Hepatocyte (in vitro differentiated cells): ENCODE data around the gene GALNT14. TPM values are rescaled to one million over a fixed set of nuclear protein-coding genes. Genes with fewer than 3 reads are reported as not detected.

Experiments
- DNase-seq: peaks from one replicate; pipeline ENCODE4 v3.0.0-alpha.2; 2016; ENCODE audit warnings: low spot score
- H2AFZ ChIP-seq: fragments of 200-600 bp; sonication (generic); 2 replicates; pipeline ENCODE4 v1.6.0; 2016; ENCODE audit warnings: antibody characterized with exemption, mild to moderate bottlenecking
- H3K27ac ChIP-seq: fragments of 200-600 bp; sonication (generic); 2 replicates; pipeline ENCODE4 v1.5.1; 2016; ENCODE audit warnings: mild to moderate bottlenecking
- H3K27me3 ChIP-seq: fragments of 200-600 bp; sonication (generic); 2 replicates; pipeline ENCODE4 v1.6.1; 2016
- H3K36me3 ChIP-seq: fragments of 200-600 bp; sonication (generic); replicated peaks from 2 replicates; pipeline ENCODE4 v1.5.1; 2016; ENCODE audit warnings: low read depth; ENCODE audit not compliant: insufficient read depth
- H3K4me1 ChIP-seq: fragments of 200-600 bp; sonication (generic); 2 replicates; pipeline ENCODE4 v1.5.1; 2016; ENCODE audit warnings: mild to moderate bottlenecking, moderate library complexity; ENCODE audit not compliant: insufficient read depth
- H3K4me2 ChIP-seq: fragments of 200-600 bp; sonication (generic); 2 replicates; pipeline ENCODE4 v1.6.0; 2016
- H3K4me3 ChIP-seq: fragments of 200-600 bp; sonication (generic); 2 replicates; pipeline ENCODE4 v1.5.1; 2016; ENCODE audit warnings: mild to moderate bottlenecking
- H3K79me2 ChIP-seq: fragments of 200-600 bp; sonication (generic); 2 replicates; pipeline ENCODE4 v1.6.0; 2017; ENCODE audit warnings: mild to moderate bottlenecking
- H3K9me2 ChIP-seq: fragments of 200-600 bp; sonication (generic); replicated peaks from 2 replicates; pipeline ENCODE4 v1.6.0; 2017; ENCODE audit warnings: mild to moderate bottlenecking; ENCODE audit not compliant: insufficient read depth
- H3K9me3 ChIP-seq: fragments of 200-600 bp; sonication (generic); 2 replicates; pipeline ENCODE4 v1.5.1; 2016; ENCODE audit warnings: low read depth, mild to moderate bottlenecking
- H4K20me1 ChIP-seq: fragments of 200-600 bp; sonication (generic); 2 replicates; pipeline ENCODE4 v1.6.0; 2016; ENCODE audit warnings: mild to moderate bottlenecking; ENCODE audit not compliant: insufficient read depth, poor library complexity, severe bottlenecking
- CTCF ChIP-seq: fragments of 200-600 bp; sonication (generic); IDR thresholded peaks from 2 replicates; pipeline ENCODE4 v1.5.1; 2016; ENCODE audit warnings: antibody characterized with exemption, mild to moderate bottlenecking; ENCODE audit not compliant: poor library complexity
- EZH2 ChIP-seq: fragments of 200-600 bp; sonication (generic); IDR thresholded peaks from 2 replicates; pipeline ENCODE4 v1.6.1; 2016; ENCODE audit warnings: antibody characterized with exemption, mild to moderate bottlenecking, borderline replicate concordance
- EZH2phosphoT487 ChIP-seq: fragments of 200-600 bp; sonication (generic); IDR thresholded peaks from one replicate; pipeline ENCODE4 v1.6.1; 2018; ENCODE audit warnings: antibody characterized with exemption, mild to moderate bottlenecking, low read depth, moderate library complexity; ENCODE audit not compliant: unreplicated experiment, severe bottlenecking
- WGBS: methylation state at CpG from one replicate; pipeline ENCODE4 v1.1.6; 2016; ENCODE audit warnings: low lambda C conversion rate; ENCODE audit errors: missing lambda C conversion rate; 5-methylcytosine and 5-hydroxymethylcytosine counted together
- polyA plus RNA-seq: library from polyadenylated mRNA; unstranded; fragments of >200 nt; fragmentation: Nextera tagmentation; extraction: Ambion mirVana; gene quantifications from 2 replicates; pipeline ENCODE4 v1.2.1, GENCODE V29; 2016
- total RNA-seq: library from RNA; depleted of rRNA; stranded (reverse); fragments of >200 nt; gene quantifications from 2 replicates; pipeline ENCODE4 v1.2.3, GENCODE V29; 2014

GALNT14 gene
- total and polyA plus RNA-seq, 2 experiments from 2014 or later = 2.2 to 2.9 TPM

GRCh38 chr2:30964334-30965005 is 173.8 kb downstream of the GALNT14 start:
- no peak overlapping the region for H3K4me3 ChIP-seq
- H4K20me1 ChIP-seq = no peaks in the 10 kb centered on the region
- no peak overlapping the region for H3K27ac ChIP-seq
- TF ChIP-seq EZH2phosphoT487 = no peak
- TF ChIP-seq EZH2 = no peak
- no peak for TF ChIP-seq CTCF
- H3K27me3 ChIP-seq = no peaks in the 10 kb centered on the region
- DNase-seq = no peak
- H3K36me3 ChIP-seq = no peaks in the 10 kb centered on the region
- H3K9me3 ChIP-seq = no peaks in the 10 kb centered on the region
- H3K4me1 ChIP-seq = no peaks in the 10 kb centered on the region
- no peaks in the 10 kb centered on the region for H3K9me2 ChIP-seq
- 91% methylated on average over 11 of the region's 11 CpGs for WGBS
- no peaks in the 10 kb centered on the region for H3K79me2 ChIP-seq
- H3K4me2 ChIP-seq = no peak overlapping the region
- no peak overlapping the region for H2AFZ ChIP-seq

DNA sequence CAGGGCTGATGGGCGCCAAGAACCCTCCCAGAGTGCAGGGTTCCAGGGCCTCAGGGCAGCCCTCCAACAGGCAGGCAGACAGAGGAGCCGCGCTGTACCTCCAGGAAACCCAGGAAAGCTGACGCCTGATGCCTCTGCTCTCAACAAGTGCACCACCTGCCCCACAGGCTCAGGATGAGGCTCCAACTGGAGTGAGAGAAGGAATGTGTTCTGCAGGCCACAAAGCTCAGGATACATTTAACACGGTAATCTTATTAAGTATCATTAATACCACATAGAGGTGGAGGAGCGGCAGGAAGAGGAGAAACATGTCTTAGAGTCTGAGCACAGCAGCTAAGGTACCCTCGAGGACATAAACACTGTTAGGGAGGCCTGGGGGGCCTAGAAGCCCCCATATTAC is 175.1 kb downstream of the GALNT14 start:
- Histone ChIP-seq H3K9me3 (no peaks in the 10 kb centered on the region), H3K27ac (no peak overlapping the region), H4K20me1 (no peaks in the 10 kb centered on the region), H3K36me3 (no peaks in the 10 kb centered on the region), H3K4me1 (no peaks in the 10 kb centered on the region), H3K79me2 (no peaks in the 10 kb centered on the region), H2AFZ (no peak overlapping the region), H3K9me2 (no peaks in the 10 kb centered on the region), H3K4me2 (no peak overlapping the region), H3K27me3 (no peaks in the 10 kb centered on the region), H3K4me3 (no peak overlapping the region)
- 79% methylated on average over 7 of the region's 7 CpGs for WGBS
- TF ChIP-seq EZH2 (no peak), CTCF (no peak), EZH2phosphoT487 (no peak)
- DNase-seq = no peak

DNA sequence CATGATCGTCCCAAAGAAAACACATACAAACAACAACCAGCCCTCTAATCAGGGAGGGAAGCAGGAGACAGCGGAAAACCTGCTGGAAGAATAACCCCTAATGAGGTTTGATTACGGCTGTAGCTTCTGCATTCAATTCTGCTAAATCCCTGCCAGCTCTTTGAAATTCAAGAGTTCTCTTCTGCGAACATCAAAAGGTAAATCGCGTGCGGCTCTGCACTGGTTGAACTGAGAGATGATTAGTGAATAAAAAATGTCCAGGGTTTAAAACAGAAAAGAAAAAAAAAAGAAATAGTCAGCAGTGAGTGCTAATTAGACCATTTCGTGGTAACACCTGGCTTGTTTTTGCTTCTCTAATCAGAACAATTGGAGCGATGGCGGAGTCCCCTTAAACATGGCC is 178.0 kb downstream of the GALNT14 start:
- 80% methylated on average over 10 of the region's 10 CpGs for WGBS
- no peaks in the 10 kb centered on the region for H3K27me3 ChIP-seq
- no peak overlapping the region for H3K4me2 ChIP-seq
- H2AFZ ChIP-seq = no peak overlapping the region
- H3K27ac ChIP-seq = no peak overlapping the region
- H3K79me2 ChIP-seq = no peaks in the 10 kb centered on the region
- H3K9me2 ChIP-seq = no peaks in the 10 kb centered on the region
- TF ChIP-seq CTCF (no peak), EZH2phosphoT487 (no peak), EZH2 (no peak)
- no peaks in the 10 kb centered on the region for H4K20me1 ChIP-seq
- no peak overlapping the region for H3K4me3 ChIP-seq
- DNase-seq = no peak
- no peaks in the 10 kb centered on the region for H3K4me1 ChIP-seq
- no peaks in the 10 kb centered on the region for H3K9me3 ChIP-seq
- H3K36me3 ChIP-seq = no peaks in the 10 kb centered on the region

DNA sequence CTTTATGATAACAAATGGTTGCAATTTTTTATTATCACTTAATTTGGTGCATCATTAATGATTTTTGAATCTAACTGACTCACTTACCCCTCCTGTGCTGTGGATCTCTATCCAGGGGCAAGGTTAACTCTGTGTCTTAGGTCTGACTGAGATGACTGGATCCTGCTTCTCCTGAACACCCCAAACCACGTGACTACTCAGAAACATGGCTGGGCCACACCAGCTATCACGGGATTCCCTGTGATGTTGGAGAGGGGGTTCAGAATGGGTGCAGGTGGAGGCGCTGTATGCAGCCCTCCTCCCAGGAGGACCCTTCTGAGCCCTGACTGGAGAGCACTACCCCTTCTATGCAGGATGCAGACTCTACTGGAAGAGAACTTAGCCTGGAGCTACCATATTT is 178.6 kb downstream of the GALNT14 start:
- Histone ChIP-seq H3K4me2 (no peak overlapping the region), H3K4me3 (no peak overlapping the region), H3K27me3 (no peaks in the 10 kb centered on the region), H3K9me3 (no peaks in the 10 kb centered on the region), H3K27ac (no peak overlapping the region), H3K79me2 (no peaks in the 10 kb centered on the region), H3K36me3 (no peaks in the 10 kb centered on the region), H3K4me1 (no peaks in the 10 kb centered on the region), H3K9me2 (no peaks in the 10 kb centered on the region), H4K20me1 (no peaks in the 10 kb centered on the region), H2AFZ (no peak overlapping the region)
- TF ChIP-seq CTCF (no peak), EZH2phosphoT487 (no peak), EZH2 (no peak)
- WGBS = 92% methylated on average over 3 of the region's 3 CpGs
- no peak for DNase-seq
